HG03558 (cell line): ENCODE results near the gene PPP4C.
"Not testable (repeated sequence)": the region's sequence is repeated elsewhere in the genome, so short reads cannot be mapped to it uniquely, and the experiment has no call there.

Experiments
- ATAC-seq: cut with Tn5 transposase; IDR thresholded peaks from one replicate; pipeline ENCODE4 v1.9.1; 2021; ENCODE audit warnings: moderate number of reproducible peaks; ENCODE audit not compliant: unreplicated experiment; ENCODE audit errors: extremely low read depth

The PPP4C gene

DNA sequence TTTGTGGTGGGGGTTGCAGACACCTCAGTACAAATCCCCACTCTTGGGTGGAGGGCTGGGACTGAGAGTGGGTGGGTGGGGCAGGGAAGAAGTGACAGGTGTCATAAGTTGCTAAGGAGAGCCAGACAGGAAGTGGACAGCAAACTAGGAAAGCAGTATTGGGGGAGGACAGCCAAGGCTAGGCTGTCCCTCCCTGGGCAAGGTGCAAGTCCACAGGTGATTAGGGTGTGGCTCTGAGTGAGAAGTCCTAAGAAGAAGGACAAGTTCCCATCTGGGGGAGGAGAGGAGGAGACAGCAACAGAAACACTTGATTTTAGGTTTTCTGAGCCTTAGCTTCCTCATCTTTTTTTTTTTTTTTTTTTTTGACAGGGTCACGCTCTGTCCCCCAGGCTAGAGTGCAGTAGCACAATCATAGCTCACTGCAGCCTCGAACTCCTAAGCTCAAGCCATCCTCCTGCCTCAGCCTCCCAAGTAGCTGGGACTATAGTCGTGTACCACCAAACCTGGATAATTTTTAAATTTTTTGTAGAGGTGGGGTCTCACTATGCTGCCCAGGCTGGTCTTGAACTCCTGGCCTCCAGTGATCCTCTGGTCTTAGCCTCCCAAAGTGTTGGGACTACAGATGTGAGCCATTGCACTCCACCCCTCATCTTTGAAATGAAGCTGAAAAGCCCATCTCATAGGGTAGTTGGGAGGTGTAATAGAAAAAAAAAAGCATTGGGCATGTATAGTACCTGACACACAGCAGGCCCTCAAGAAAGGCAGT is 44.7 kb downstream of the PPP4C start:
- no peak for ATAC-seq

DNA sequence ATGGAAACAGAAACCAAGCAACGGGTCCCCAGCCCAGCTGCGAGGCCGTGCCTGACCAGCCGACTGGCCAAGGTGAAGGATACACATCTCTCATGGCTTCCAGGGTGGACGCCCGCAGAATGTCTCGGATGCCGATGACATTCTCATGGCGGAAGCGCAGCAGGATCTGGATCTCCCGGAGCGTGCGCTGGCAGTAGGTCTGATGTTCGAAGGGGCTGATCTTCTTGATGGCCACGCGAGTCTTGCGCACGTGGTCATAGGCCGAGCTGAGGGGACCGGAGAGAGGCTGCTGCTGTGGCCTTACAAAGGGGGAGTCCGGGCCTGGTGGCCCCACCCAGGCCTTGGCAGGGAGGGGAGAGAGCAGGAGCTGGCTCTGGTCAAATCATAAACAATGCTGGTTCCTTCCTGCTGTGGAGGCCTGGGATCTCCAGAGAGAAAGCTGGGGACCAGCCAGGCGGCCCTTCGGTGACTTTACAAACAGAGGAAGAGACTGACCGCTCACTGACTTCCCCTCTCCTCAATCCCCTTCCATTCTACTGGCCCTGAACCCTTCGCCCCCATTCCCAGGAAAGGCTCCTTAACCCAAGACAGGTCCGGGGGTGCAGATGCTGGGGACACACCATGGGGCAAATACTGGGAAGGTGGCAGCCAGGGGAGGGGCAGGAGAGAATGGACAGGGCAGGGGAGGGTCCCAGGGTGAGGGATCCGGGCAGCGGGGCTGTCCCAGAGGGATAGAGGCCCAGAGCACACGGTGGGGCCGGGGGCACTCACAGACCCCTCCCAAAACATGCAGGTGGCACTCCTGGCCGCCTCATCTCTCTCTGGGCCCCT is 46.2 kb downstream of the PPP4C start:
- no peak for ATAC-seq

DNA sequence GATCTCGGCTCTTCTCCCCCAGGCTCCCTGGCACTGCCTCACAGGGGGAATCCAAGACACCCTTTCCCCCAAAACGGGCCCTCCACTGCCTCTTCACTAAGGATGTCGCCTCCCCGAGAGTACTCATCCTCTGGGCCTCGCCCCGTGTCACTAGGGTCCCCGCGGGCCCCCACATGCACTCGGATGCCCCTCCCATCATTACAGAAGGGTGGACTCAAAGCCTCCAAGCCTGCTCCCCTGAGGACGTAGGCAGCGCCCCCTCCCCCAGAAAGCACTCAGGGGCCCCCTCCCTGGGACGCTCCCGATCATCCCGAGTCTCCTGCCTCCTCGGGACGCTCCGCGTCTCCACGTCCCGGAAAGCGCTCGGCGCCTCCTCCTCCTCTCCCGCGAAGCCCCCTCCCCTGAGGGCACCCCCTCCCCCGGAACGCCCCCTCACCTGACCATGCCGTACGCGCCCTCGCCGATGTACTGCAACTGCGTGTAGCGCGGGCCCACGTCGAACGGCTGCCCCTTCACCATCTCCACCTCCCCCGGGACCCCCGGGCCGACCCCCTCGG is 46.9 kb downstream of the PPP4C start:
- ATAC-seq = no peak

DNA sequence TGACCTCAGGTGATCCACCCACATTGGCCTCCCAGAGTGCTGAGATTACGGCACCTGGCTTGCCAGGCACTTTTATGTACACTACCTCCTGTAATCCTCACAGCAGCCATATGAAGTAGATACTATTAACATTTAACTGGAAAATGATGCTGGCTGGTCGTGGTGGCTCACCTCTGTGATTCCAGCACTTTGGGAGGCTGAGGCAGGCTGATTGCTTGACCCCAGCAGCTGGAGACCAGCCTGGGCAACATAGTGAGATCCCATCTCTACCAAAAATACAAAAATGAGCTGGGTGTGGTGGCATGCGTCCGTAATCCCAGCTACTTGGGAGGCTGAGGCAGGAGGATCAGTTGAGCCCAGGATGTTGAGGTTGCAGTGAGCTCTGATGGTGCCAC is 49.2 kb downstream of the PPP4C start:
- no peak for ATAC-seq

DNA sequence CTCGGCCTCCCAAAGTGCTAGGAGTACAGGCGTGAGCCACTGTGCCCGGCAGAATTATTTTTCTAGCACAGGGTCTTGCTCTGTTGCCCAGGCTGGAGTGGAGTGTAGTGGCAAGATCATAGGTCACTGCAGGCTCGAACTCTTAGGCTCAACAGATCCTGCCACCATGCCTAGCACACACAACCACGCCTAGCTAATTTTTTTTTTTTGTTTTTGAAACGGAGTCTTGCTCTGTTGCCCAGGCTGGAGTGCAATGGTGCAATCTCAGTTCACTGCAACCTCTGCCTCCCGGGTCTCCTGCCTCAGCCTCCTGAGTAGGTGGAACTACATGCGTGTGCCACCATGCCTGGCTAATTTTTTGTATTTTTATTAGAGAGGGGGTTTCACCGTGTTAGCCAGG is 49.9 kb downstream of the PPP4C start:
- ATAC-seq = not testable (repeated sequence)

DNA sequence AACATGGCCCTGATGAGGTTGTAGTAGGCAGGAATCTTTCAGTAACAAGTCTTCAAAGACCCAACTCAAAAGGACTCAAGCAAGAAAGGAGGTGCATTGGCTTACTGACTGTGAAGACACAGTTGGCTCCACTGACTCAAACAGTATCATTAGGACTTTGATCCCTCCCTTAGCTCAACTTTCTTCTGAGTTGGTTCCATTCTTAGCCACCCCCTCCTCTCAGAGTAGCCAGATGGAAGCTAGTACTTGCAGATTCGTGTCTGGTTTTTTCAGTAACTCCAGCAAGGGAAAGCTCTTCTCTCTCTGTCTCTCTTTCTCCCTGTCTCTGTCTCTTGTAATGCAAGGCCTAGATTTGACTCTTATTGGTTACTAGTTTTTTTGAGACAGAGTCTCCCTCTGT is 52.2 kb downstream of the PPP4C start:
- ATAC-seq = no peak

DNA sequence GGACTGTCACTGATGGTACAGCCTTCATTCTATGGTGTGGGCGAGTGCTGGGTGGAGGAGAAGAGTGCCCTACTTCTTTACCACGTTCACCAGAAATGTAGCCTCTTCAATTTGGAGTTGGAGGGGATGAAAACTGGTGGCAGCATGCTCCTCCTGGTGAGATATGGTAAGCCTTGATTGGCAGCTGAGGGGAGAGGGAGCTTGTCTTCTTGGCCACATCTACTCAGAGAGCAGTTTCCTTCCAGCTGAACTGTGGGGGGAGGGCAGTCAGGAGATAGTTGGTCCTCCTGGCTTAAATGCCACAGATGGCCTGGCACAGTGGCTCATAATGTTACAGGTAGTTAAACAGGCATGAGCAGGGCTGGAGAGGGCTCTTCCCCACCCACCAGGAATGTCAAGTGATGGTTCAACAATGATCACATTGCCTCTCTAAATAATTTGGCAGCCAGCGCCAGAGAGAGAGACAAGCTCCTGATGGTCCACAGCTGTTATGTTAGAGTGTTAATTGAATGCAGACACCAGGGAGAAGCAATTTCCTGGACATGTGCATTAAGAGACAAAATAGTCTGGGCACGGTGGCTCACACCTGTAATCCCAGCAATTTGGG is 56.2 kb downstream of the PPP4C start:
- ATAC-seq = no peak

DNA sequence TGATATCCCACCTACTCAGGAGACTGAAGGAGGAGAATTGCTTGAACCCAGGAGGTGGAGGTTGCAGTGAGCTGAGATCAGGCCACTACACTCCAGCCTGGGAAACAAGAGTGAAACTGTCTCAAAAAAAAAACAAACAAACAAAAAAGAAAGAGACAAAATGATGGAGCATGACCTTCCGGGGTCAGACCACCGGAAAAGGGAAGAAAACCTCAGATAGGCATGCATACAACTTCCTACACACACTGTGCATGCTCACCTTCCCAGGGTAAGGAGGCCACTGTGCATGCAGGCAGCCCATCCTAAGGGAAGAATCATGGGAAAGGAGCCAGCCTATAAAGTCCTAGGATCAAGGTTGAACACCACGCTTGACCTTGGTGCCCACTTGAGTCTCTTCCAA is 56.8 kb downstream of the PPP4C start:
- ATAC-seq = no peak
